ENCODE data around the gene RPL14.
A peak's percentile ranks its signal among the peaks of the same experiment; 100 is the strongest.

Gene RPL14

DNA sequence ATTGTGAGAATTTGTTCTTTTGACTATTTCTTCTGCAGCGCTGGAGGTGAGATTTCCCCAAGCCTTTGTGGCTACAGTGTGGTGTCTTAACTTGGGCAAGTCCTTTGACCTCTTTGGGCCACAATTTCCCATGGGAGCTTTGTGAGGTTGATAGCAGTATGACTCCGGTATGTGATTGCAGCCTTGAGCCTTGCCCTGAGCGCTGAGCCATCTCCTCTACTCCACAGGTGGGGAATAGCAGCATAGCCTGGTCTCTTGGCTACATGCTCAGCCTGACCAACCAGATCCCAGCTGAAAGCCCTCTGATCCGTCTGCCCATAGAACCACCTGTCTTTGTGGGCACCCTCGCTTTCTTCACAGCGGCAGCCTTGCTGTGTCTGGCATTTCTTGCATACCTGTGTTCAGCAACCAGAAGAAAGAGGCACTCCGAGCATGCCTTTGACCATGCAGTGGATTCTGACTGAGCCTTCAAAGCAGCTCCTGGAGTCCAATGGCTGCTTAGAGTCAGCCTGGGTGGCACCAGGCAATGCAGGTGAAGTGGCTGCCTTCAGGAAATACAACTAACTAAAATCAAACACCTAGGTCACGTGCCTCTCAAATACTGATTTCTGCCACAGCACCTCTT is 30.0 kb upstream of the RPL14 start:
- no peak overlapping the region for H3K4me3 ChIP-seq (ENCODE audit: low read depth, low read length)
- no peaks in the 10 kb centered on the region for H3K9me3 ChIP-seq
- H3K4me1 ChIP-seq, result peaks cover 16% of the 10 kb centered on the region
- DNase-seq, result no peak
- H3K36me3 ChIP-seq, result no peaks in the 10 kb centered on the region
- TF ChIP-seq CTCF (IDR thresholded peaks at IDR 0.05; ENCODE audit: low read depth, low read length), result no peak
- no peaks in the 10 kb centered on the region for H3K27me3 ChIP-seq

DNA sequence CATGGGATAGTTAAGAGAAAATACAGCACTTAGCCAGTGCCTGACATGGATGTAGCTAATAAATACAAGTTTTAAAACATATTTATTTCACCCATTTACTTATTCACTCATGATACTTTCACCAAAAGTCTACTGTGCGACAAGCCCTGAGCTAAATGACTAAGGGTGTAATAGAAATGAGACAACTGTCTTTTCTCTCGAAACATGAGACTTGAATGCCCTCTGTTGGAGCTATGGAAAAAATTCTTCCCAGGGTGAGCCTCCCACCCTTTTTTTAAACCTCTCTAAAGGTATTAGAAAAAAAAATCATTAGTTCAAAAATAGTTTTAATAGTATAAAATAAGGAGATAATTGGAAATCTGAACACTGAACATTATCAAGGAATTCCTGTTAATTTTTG is 24.3 kb upstream of the RPL14 start:
- Histone ChIP-seq H3K4me3 (ENCODE audit: low read depth, low read length) (no peak overlapping the region), H3K27me3 (no peaks in the 10 kb centered on the region), H3K4me1 (peaks cover 8% of the 10 kb centered on the region), H3K36me3 (no peaks in the 10 kb centered on the region), H3K9me3 (no peaks in the 10 kb centered on the region)
- TF ChIP-seq CTCF (IDR thresholded peaks at IDR 0.05; ENCODE audit: low read depth, low read length), result peak; percentile 40
- no peak for DNase-seq

DNA sequence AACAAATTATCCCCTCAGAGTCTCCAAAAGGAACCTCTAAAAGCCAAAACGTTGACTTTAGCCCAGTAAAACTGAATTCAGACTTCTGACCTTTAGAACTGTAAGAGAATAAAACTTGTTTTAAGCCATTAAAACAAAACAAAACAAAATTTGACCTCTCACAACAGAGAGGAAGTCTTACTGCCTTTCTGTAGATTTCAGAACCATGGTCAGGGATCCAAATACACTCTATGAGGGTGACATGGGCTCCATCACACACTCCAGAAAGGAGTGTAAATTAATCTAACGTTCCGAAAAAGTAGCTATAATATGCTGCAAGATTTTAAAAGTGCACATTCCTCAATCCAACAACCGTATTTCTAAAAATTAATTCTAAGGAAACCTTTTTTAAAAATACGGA is 19.2 kb upstream of the RPL14 start:
- no peak for DNase-seq
- TF ChIP-seq CTCF (IDR thresholded peaks at IDR 0.05; ENCODE audit: low read depth, low read length), result no peak

DNA sequence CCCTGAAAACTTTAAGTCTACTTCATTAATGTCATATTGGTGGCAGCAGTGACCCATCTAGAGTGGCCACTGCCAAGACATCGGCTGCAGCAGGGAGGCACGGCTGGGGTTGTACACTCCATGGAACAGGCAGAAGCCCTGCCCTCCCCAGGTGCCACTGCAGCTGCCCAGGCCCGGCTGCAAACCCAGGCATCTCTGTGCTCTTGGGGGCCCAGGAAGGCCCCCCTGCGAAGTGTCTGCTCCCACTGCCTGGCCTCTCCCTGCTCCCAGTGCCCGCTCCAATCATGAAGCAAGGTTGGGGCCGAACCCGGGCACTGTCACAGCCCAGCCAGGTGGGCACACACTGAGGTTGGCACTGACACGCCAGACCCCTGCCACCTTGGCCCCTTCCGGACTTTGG is 12.1 kb upstream of the RPL14 start:
- no peak for TF ChIP-seq CTCF (IDR thresholded peaks at IDR 0.05; ENCODE audit: low read depth, low read length)
- no peaks in the 10 kb centered on the region for H3K36me3 ChIP-seq
- H3K27me3 ChIP-seq, result no peaks in the 10 kb centered on the region
- no peak overlapping the region for H3K4me3 ChIP-seq (ENCODE audit: low read depth, low read length)
- no peak for DNase-seq
- no peaks in the 10 kb centered on the region for H3K9me3 ChIP-seq
- no peaks in the 10 kb centered on the region for H3K4me1 ChIP-seq

More for the DNA sequence above, 19.2 kb upstream of the RPL14 start:
- H3K9me3 ChIP-seq, result no peaks in the 10 kb centered on the region
- H3K4me1 ChIP-seq, result no peaks in the 10 kb centered on the region
- no peaks in the 10 kb centered on the region for H3K36me3 ChIP-seq
- H3K4me3 ChIP-seq (ENCODE audit: low read depth, low read length), result no peak overlapping the region
- no peaks in the 10 kb centered on the region for H3K27me3 ChIP-seq

DNA sequence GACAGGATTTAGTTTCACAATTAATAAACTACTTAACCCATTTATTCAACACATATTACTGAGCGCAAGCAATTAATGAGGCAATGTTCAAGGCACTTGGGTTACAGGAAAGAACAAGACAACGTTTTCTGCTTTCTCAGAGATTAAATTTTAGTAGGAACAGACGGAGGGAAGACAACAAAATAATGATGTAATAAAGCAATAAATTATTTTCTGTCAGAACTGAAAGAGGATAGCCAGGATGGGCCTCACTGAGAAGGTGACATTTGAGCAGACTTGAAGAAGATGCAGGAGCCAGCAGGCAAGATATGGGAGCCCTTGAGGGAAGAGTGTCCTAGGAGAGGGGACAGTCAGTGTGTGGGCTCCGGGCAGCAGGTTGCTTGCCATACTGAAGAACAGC is 11.3 kb upstream of the RPL14 start:
- TF ChIP-seq CTCF (IDR thresholded peaks at IDR 0.05; ENCODE audit: low read depth, low read length), result no peak
- Histone ChIP-seq H3K27me3 (no peaks in the 10 kb centered on the region), H3K9me3 (no peaks in the 10 kb centered on the region), H3K4me3 (ENCODE audit: low read depth, low read length) (no peak overlapping the region), H3K4me1 (no peaks in the 10 kb centered on the region), H3K36me3 (no peaks in the 10 kb centered on the region)
- DNase-seq, result no peak

- Histone ChIP-seq H3K4me1 (no peaks in the 10 kb centered on the region), H3K4me3 (ENCODE audit: low read depth, low read length) (no peak overlapping the region), H3K36me3 (no peaks in the 10 kb centered on the region), H3K9me3 (no peaks in the 10 kb centered on the region), H3K27me3 (no peaks in the 10 kb centered on the region)
- DNase-seq, result no peak
- no peak for TF ChIP-seq CTCF (IDR thresholded peaks at IDR 0.05; ENCODE audit: low read depth, low read length)
These were observed 6.7 kb upstream of the RPL14 start for GRCh38 chr3:40450438-40450837.
